ENCODE data around the gene RHOG.

- no peak for TF ChIP-seq CTCF (IDR thresholded peaks at IDR 0.05 in 8 of 11, conservative IDR thresholded peaks at IDR 0.05 in 3 of 11)
- no peak for TF ChIP-seq POLR2AphosphoS5 (IDR thresholded peaks at IDR 0.05)
These were observed 44.4 kb downstream of the RHOG start for GRCh38 chr11:3796346-3796745.

All from spleen (tissue), 7 donors.